ENCODE data around the gene CCDC7.

CCDC7 gene

GRCh38 chr10:32889631-32890212 lies 443.8 kb downstream of the CCDC7 start:
- peak; percentile 19 for DNase-seq
- H3K4me3 ChIP-seq (ENCODE audit: low read length): no peak overlapping the region
- H3K4me1 ChIP-seq (ENCODE audit: low read length): no peaks in the 10 kb centered on the region
- H3K27ac ChIP-seq (ENCODE audit: low read length): no peak overlapping the region
- no peaks in the 10 kb centered on the region for H3F3A ChIP-seq (ENCODE audit: insufficient read depth, low read length)
- no peak for TF ChIP-seq EZH2phosphoT487 (IDR thresholded peaks at IDR 0.05; ENCODE audit: low read length)
- TF ChIP-seq EZH2 (optimal IDR thresholded peaks at IDR 0.05; ENCODE audit: low read depth, low read length): no peak
- TF ChIP-seq, protein P1, sequence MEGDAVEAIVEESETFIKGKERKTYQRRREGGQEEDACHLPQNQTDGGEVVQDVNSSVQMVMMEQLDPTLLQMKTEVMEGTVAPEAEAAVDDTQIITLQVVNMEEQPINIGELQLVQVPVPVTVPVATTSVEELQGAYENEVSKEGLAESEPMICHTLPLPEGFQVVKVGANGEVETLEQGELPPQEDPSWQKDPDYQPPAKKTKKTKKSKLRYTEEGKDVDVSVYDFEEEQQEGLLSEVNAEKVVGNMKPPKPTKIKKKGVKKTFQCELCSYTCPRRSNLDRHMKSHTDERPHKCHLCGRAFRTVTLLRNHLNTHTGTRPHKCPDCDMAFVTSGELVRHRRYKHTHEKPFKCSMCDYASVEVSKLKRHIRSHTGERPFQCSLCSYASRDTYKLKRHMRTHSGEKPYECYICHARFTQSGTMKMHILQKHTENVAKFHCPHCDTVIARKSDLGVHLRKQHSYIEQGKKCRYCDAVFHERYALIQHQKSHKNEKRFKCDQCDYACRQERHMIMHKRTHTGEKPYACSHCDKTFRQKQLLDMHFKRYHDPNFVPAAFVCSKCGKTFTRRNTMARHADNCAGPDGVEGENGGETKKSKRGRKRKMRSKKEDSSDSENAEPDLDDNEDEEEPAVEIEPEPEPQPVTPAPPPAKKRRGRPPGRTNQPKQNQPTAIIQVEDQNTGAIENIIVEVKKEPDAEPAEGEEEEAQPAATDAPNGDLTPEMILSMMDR (IDR thresholded peaks at IDR 0.05; ENCODE audit: low read length): no peak
- no peaks in the 10 kb centered on the region for H3K27me3 ChIP-seq (replicated peaks; ENCODE audit: insufficient read depth, low read length)
- no peaks in the 10 kb centered on the region for H3K9me3 ChIP-seq (replicated peaks; ENCODE audit: insufficient read depth, low read length)
- H3K9me2 ChIP-seq (replicated peaks; ENCODE audit: insufficient read depth, low read length): no peaks in the 10 kb centered on the region
- peak overlapping the region; percentile 53; the same call in 1 of the 2 replicates for H3K4me2 ChIP-seq (ENCODE audit: low read depth, low read length)
- no peaks in the 10 kb centered on the region for H3K36me3 ChIP-seq (replicated peaks; ENCODE audit: insufficient read depth, low read length)
- no peak overlapping the region for H3K9ac ChIP-seq (ENCODE audit: low read length)
- no peaks in the 10 kb centered on the region for H4K20me1 ChIP-seq (ENCODE audit: insufficient read depth, low read length)
- peak overlapping the region; percentile 30 for H2AFZ ChIP-seq (ENCODE audit: low read length)
- H3K79me2 ChIP-seq (ENCODE audit: low read length): no peaks in the 10 kb centered on the region

- Histone ChIP-seq H3K4me2 (ENCODE audit: low read depth, low read length) (peak overlapping the region; percentile 53; the same call in 1 of the 2 replicates), H3K9me2 (replicated peaks; ENCODE audit: insufficient read depth, low read length) (no peaks in the 10 kb centered on the region), H3K4me1 (ENCODE audit: low read length) (no peaks in the 10 kb centered on the region), H3K27me3 (replicated peaks; ENCODE audit: insufficient read depth, low read length) (no peaks in the 10 kb centered on the region), H3K27ac (ENCODE audit: low read length) (no peak overlapping the region), H3K4me3 (ENCODE audit: low read length) (no peak overlapping the region), H3F3A (ENCODE audit: insufficient read depth, low read length) (no peaks in the 10 kb centered on the region), H3K36me3 (replicated peaks; ENCODE audit: insufficient read depth, low read length) (no peaks in the 10 kb centered on the region), H3K9me3 (replicated peaks; ENCODE audit: insufficient read depth, low read length) (no peaks in the 10 kb centered on the region), H2AFZ (ENCODE audit: low read length) (peak overlapping the region; percentile 30; the same call in 1 of the 2 replicates), H4K20me1 (ENCODE audit: insufficient read depth, low read length) (no peaks in the 10 kb centered on the region), H3K79me2 (ENCODE audit: low read length) (no peaks in the 10 kb centered on the region), H3K9ac (ENCODE audit: low read length) (no peak overlapping the region)
- no peak for TF ChIP-seq EZH2phosphoT487 (IDR thresholded peaks at IDR 0.05; ENCODE audit: low read length)
- TF ChIP-seq, protein P1 (IDR thresholded peaks at IDR 0.05; ENCODE audit: low read length): no peak
- TF ChIP-seq EZH2 (optimal IDR thresholded peaks at IDR 0.05; ENCODE audit: low read depth, low read length): no peak
- DNase-seq: no peak
Measured at GRCh38 chr10:32890444-32890843, 444.5 kb downstream of the CCDC7 start.

GRCh38 chr10:32891261-32891660 lies 445.3 kb downstream of the CCDC7 start:
- no peak for TF ChIP-seq EZH2 (optimal IDR thresholded peaks at IDR 0.05; ENCODE audit: low read depth, low read length)
- TF ChIP-seq, protein P1 (IDR thresholded peaks at IDR 0.05; ENCODE audit: low read length): no peak
- TF ChIP-seq EZH2phosphoT487 (IDR thresholded peaks at IDR 0.05; ENCODE audit: low read length): no peak
- Histone ChIP-seq H3K9me2 (replicated peaks; ENCODE audit: insufficient read depth, low read length) (no peaks in the 10 kb centered on the region), H3K9ac (ENCODE audit: low read length) (no peak overlapping the region), H3K9me3 (replicated peaks; ENCODE audit: insufficient read depth, low read length) (no peaks in the 10 kb centered on the region), H3K4me1 (ENCODE audit: low read length) (no peaks in the 10 kb centered on the region), H3F3A (ENCODE audit: insufficient read depth, low read length) (no peaks in the 10 kb centered on the region), H2AFZ (ENCODE audit: low read length) (no peak overlapping the region), H4K20me1 (ENCODE audit: insufficient read depth, low read length) (no peaks in the 10 kb centered on the region), H3K4me2 (ENCODE audit: low read depth, low read length) (no peak overlapping the region), H3K4me3 (ENCODE audit: low read length) (no peak overlapping the region), H3K79me2 (ENCODE audit: low read length) (no peaks in the 10 kb centered on the region), H3K27ac (ENCODE audit: low read length) (no peak overlapping the region), H3K36me3 (replicated peaks; ENCODE audit: insufficient read depth, low read length) (no peaks in the 10 kb centered on the region), H3K27me3 (replicated peaks; ENCODE audit: insufficient read depth, low read length) (no peaks in the 10 kb centered on the region)
- no peak for DNase-seq

All from MM.1S (cell line).